Common myeloid progenitor, CD34-positive (primary cell): Measurements from ENCODE around the gene PRADC1.

ENCODE experiments used
- CTCF ChIA-PET: fragments of 350-600 bp; sonication (Branson Sonifier 250); formaldehyde crosslinking; loops from one replicate; lab custom pipeline; 2021; ENCODE audit warnings: antibody characterized with exemption; lab: Charles Lee
- POLR2A ChIA-PET: fragments of 350-600 bp; sonication (Branson Sonifier 250); formaldehyde crosslinking; loops from one replicate; lab custom pipeline; 2021; ENCODE audit warnings: antibody characterized with exemption; lab: Charles Lee
- DNase-seq, 3 donors: peaks; one replicate each; pipeline versions ENCODE4 v3.0.0 to v3.0.0-alpha.2; 2013
- H3K27ac ChIP-seq, 2 experiments: 1 replicate in 1 of 2; 2 replicates in 1 of 2; pipeline ENCODE4 v1.7.0; 2013; ENCODE audit warnings: inconsistent platforms in 2 of 2, low read length in 2 of 2, mild to moderate bottlenecking in 2 of 2, low read depth in 1 of 2, moderate library complexity in 1 of 2; ENCODE audit not compliant: severe bottlenecking in 2 of 2, insufficient read depth in 1 of 2, poor library complexity in 1 of 2
- H3K27me3 ChIP-seq, 5 experiments: replicated peaks in 2 of 5; 1 replicate in 3 of 5; 2 replicates in 2 of 5; pipeline versions ENCODE4 v1.6.1 to v1.7.0; 2013; ENCODE audit warnings: low read length in 4 of 5, mild to moderate bottlenecking in 2 of 5, moderate library complexity in 2 of 5, inconsistent platforms in 1 of 5; ENCODE audit not compliant: insufficient read depth in 5 of 5, control insufficient read depth in 4 of 5
- H3K36me3 ChIP-seq, 4 experiments: 1 replicate in 2 of 4; 2 replicates in 2 of 4; pipeline versions ENCODE4 v1.6.1 to v1.7.0; 2013; ENCODE audit warnings: low read length in 3 of 4, control low read depth in 1 of 4, mild to moderate bottlenecking in 1 of 4; ENCODE audit not compliant: control insufficient read depth in 4 of 4, insufficient read depth in 4 of 4
- H3K4me1 ChIP-seq, 4 experiments: 1 replicate in 3 of 4; 2 replicates in 1 of 4; pipeline versions ENCODE4 v1.6.1 to v1.7.1; 2013; ENCODE audit warnings: low read length in 3 of 4, mild to moderate bottlenecking in 3 of 4, control low read depth in 1 of 4, inconsistent platforms in 1 of 4, moderate library complexity in 1 of 4; ENCODE audit not compliant: control insufficient read depth in 4 of 4, insufficient read depth in 4 of 4; ENCODE audit errors: control extremely low read depth in 1 of 4
- H3K4me3 ChIP-seq, 7 experiments: 1 replicate in 4 of 7; 2 replicates in 3 of 7; pipeline versions ENCODE4 v1.5.1 to v1.7.0; 2013; ENCODE audit warnings: mild to moderate bottlenecking in 7 of 7, low read length in 6 of 7, moderate library complexity in 6 of 7, inconsistent platforms in 2 of 7, low read depth in 2 of 7, control low read depth in 1 of 7; ENCODE audit not compliant: insufficient read depth in 4 of 7, control insufficient read depth in 1 of 7; ENCODE audit errors: extremely low read depth in 1 of 7
- H3K9me3 ChIP-seq, 5 experiments: 1 replicate in 4 of 5; 2 replicates in 1 of 5; pipeline versions ENCODE4 v1.6.1 to v1.7.1; 2013; ENCODE audit warnings: low read length in 4 of 5, mild to moderate bottlenecking in 2 of 5, inconsistent platforms in 1 of 5, low read depth in 1 of 5, moderate library complexity in 1 of 5; ENCODE audit not compliant: control insufficient read depth in 4 of 5, insufficient read depth in 2 of 5; ENCODE audit errors: control extremely low read depth in 1 of 5
- WGBS: methylation state at CpG from one replicate; pipeline ENCODE4 v1.1.5; 2013; ENCODE audit not compliant: insufficient coverage; 5-methylcytosine and 5-hydroxymethylcytosine counted together

PRADC1 gene

GRCh38 chr2:73185965-73186364 lies 47.1 kb downstream of the PRADC1 start:
- POLR2A ChIA-PET: no interaction called here
- Histone ChIP-seq H3K27me3 (peaks cover 0 to 2% (median 0%) of the 10 kb centered on the region in 5 experiments), H3K27ac (no peak overlapping the region), H3K36me3 (no peaks in the 10 kb centered on the region), H3K4me3 (no peak overlapping the region), H3K9me3 (peaks cover 0 to 4% (median 0%) of the 10 kb centered on the region in 5 experiments), H3K4me1 (no peaks in the 10 kb centered on the region)
- CTCF ChIA-PET: interaction anchor here (0.7 to 1.8 kb wide), 4 partner anchors 9 to 293 kb away, joined by 3 to 5 read pairs (median 4); no protein-coding TSS in a partner anchor
- WGBS: 100% methylated on average over 1 of the region's 2 CpGs
- DNase-seq: no peak
